Pericardium fibroblast (primary cell): Measurements from ENCODE around the gene AKAP6. TPM values are rescaled to one million over a fixed set of nuclear protein-coding genes. Genes with fewer than 3 reads are reported as not detected.

Experiments used
- total RNA-seq: library from RNA; depleted of rRNA; stranded (reverse); fragments of >200 nt; gene quantifications from 2 replicates; pipeline ENCODE4 v1.2.3, GENCODE V29; 2015

AKAP6 gene
- total RNA-seq, result 0.35 and 0.85 TPM in 2 replicates

DNA sequence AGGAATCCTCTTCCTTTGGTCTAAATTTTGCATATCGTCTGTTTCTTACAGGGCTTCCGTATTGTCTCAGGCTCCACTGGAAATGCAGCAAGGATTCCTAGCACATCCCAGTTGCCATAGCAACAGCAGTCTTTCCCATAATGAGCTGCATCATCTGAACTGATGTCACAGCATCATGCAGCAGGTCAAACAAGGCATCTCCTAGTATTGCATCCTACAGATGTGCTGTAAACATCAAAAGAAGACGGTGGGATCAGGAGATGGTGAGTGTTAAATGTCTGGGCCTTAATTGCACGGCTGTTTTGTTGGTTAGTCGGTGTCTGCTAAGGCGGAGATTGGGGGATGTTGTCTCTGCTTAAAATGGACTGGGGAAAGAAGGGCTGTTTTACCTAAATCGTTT is at the start of gene AKAP6:
TSS of gene AKAP6 (plus strand) at position 153 of the 400 bp plus-strand sequence. CDS start 104,196 bp downstream, outside the sequence.

Other genes with a start within 250 kb of the AKAP6 start
- not detected in 2 replicates for gene RNU6-7, start 127.3 kb upstream of the AKAP6 start, total RNA-seq
- not detected in 2 replicates for gene RNU6-8, start 126.0 kb upstream of the AKAP6 start, total RNA-seq